OCI-LY3 (cell line): ENCODE measurements around the gene DDX41.

Experiments used
- CTCF ChIP-seq: fragments of 200-600, 300-600 bp; sonication (generic); IDR thresholded peaks from 2 replicates; pipeline ENCODE4 v1.5.1; 2014; ENCODE audit warnings: antibody characterized with exemption, low read length, low read depth
- EZH2phosphoT487 ChIP-seq: fragments of 200-600 bp; shearing (Covaris generic); IDR thresholded peaks from 2 replicates; pipeline ENCODE4 v1.6.1; 2018; ENCODE audit warnings: antibody characterized with exemption, mixed run types, low read depth

GRCh38 chr5:177483042-177483441, 33.7 kb downstream of the DDX41 start:
- TF ChIP-seq CTCF (no peak), EZH2phosphoT487 (no peak)
